Fibroblast of skin of right quadriceps (primary cell): ENCODE results near the gene GSG1.

Experiments
- DNase-seq: peaks from one replicate; pipeline ENCODE4 v3.0.0-alpha.2; 2013

Gene GSG1

DNA sequence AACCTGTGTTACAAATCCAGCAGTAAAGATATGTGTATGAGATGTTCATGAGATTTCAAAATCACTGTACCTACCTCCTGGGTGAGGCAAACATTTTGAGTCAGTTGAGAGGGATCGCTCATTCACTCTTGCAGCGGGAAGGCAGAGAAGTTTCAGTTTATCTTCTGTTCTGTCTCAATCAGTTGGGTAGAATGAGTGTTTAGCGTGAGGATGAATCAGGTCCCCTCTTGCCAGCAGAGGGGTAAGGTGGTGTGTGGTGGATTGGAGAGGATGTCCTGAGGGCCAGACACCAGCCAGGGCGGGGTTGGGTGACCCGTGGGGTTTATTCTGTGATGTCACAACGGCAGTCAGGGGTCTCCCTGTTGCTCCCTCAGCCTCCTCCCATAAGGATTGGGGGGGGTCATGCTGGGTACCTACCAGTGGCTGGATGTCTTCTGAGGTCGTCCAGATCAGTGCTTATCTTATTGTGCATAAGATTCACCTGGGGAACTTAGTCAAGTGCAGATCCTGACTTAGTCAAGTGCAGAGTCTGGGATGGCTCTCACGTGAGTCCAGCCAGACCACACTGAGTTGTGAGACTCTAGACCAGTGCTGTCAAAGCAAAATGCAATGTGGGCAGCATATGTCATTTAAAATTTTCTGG lies at the start of gene GSG1:
TSS of gene GSG1 (minus strand) at position 277 of the 643 bp plus-strand sequence. CDS start at position 122, 155 bp downstream.
- DNase-seq: no peak

GRCh38 chr12:13153180-13153579 lies 49.7 kb upstream of the GSG1 start:
- DNase-seq: no peak

- no peak for DNase-seq
Measured at GRCh38 chr12:13152756-13153155, 49.3 kb upstream of the GSG1 start.

DNA sequence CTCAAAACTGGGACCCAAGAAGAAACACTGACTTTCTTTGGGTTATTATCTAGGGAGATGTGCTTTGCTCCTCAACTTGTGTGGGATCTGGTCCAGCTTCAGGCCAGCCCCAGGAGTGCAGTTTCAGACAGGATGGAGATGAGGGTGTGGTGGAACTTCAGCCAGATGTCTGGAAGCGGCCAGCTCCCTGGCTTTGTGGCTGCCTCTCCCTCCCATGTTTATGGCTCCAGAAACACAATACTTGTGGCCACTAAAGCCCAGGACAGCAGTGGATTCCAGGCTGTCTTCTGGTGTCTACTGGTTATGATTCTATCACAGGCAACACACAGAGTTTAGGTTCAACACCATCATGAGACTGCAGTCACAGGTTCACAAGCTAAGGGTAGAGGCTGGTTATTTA lies 48.8 kb upstream of the GSG1 start:
- DNase-seq: no peak

GRCh38 chr12:13149411-13149810 lies 45.9 kb upstream of the GSG1 start:
- no peak for DNase-seq

GRCh38 chr12:13148485-13148847 lies 45.0 kb upstream of the GSG1 start:
- no peak for DNase-seq

GRCh38 chr12:13147688-13148484 lies 44.4 kb upstream of the GSG1 start:
- DNase-seq: no peak

GRCh38 chr12:13146336-13146938 lies 43.0 kb upstream of the GSG1 start:
- DNase-seq: no peak

DNA sequence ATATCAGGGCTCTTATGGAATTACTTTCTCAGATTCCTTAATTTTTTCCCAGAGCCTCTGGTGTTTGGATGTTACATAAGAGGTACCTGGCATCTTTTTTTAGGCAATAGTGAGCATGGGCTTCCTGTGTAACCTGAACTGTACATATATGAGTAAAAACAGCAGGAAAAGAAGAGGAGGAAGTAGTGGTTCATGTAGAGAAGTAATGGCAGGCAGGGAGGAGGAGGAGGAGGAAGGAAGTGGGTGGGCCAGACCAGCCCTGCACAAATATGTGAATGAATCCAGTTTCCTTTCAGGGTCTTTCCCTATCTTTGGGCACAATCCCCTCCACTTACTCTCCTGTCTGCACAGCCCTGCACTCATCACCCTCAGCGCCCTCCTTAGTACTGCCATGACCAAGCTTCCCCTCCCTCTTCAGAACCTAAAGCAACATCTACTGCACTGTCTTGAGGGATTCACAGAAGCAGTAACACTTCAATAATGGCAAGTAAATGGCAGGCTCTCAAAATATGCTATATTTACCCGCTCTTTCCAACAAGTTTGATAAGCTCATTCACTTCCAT lies 40.9 kb upstream of the GSG1 start:
- DNase-seq: no peak

DNA sequence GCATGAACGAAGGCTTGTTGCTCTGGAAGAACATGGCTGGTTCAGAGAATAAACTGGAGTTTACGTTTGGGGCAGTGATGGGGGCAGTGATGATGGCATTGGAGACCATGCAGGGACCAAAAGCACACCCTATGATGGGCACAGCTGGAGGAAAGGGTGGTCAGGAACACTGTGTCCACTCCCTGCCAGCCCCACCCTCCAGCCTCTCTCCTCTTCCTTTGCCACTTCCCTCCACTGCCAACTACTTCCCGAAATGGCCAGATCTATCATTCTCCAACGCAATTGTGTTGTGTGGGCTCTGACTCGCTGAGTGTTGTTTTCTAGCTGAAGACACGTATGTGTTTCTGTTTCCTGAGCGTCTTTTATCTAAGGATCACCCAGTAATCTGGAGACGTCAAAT lies 39.3 kb upstream of the GSG1 start:
- DNase-seq: no peak

DNA sequence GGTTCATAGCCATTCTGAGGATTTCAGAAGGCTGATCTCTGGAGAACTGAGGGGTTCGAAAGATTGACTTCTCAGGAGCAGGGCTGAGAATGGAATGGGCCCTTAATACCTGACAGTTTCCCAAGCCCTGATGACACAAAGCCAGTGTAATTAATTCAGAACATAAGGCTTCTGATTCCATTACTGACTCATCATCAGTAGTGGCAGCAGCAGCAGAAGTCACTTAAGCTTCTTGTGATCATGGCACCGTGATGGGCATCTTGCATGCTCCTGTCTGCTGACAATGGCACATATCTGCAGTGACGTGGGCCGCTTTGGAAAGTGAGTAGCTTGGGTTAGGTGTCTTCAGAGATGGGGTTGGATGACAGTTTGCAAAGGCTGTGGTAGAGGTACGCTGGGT lies 38.2 kb upstream of the GSG1 start:
- DNase-seq: no peak

GRCh38 chr12:13135371-13136178 lies 32.1 kb upstream of the GSG1 start:
- peak; percentile 62 for DNase-seq

DNA sequence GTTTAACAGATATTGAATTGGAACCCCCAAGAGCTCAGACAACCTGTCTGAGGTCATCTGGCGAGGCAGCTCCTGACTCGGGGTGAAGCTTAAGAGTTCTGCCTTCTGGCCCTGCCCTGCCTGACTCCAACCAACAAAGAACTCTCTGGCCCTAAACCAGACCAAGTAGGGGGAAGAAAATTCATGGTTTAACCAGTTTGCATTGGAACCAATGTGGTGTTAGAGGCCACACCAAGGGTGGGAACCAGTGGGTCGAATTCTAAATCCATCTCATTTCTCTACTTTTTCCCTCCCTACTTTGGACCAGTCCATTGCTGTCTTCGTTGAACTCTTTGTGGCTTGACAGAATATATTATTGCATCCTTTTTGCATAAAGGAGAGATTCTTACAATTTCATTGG lies 30.4 kb upstream of the GSG1 start:
- no peak for DNase-seq

- peak; percentile 32 for DNase-seq
Measured at GRCh38 chr12:13130981-13131380, 27.5 kb upstream of the GSG1 start.

DNA sequence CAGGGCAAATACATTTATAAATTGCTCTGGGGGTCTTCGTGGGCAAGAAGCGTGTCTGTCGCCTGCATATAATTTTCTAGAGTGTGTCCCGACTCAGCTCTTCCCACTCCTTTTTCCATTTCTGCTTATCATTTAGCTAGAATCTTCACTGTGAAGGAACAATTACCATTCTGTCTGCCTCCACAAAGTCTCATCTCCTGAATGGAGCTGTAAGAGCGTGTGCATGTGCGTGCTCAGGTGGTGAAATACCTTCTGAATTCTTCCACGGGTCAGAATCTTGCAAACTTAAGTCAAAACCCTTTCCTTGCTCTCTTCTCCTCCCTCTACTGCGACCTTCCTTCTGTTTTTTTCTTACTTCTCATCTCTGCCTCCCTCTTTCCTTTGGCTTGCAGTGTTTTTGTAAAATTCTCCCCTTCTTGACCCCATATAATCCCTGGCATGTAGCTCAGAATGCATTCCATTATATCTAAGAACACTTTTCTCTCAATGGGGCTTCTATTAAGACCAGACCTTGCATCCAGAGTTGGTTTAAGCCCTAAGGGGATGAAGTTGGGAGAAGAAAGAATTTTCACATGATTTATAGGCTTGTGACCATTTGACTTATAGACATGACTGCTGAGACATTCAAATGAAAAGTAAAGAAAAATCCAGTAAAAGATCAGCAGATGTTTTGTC lies 25.0 kb upstream of the GSG1 start:
- peak; percentile 54 for DNase-seq

DNA sequence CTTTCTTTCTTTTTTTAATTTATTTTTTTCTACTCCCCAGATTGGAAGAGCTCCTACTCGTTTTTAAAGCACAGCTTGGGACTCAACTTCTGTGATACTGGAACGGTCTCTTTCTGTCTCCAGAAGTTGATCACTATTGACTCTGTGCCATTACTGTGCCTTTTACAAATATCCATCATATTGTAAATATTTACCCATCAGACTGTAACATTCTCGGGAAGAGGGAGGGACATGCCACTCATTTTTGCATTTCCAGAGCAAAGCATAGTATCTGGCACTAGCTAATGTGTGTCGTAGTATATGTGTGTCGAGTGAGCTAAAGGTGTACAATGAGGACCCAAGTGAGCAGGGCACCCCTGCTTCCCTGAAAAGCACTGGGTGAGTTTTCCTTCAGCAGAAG lies 24.0 kb upstream of the GSG1 start:
- no peak for DNase-seq

DNA sequence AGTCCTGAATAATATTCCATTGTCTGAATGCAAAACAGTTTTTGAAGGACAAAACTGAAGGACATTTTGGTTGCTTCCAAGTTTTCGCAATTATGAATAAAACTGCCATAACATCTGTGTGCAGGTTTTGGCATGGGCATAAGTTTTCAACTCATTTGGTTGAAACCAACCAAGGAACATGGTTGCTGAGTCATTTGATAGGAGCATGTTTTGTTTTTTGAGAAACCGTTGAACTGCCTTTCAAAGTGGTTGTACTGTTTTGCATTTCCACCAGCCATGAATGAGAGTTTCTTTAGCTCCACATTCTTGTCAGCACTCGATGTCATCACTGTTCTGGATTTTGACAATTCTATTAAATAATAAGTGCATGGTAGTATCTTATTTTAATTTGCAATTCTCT lies 23.0 kb upstream of the GSG1 start:
- no peak for DNase-seq

DNA sequence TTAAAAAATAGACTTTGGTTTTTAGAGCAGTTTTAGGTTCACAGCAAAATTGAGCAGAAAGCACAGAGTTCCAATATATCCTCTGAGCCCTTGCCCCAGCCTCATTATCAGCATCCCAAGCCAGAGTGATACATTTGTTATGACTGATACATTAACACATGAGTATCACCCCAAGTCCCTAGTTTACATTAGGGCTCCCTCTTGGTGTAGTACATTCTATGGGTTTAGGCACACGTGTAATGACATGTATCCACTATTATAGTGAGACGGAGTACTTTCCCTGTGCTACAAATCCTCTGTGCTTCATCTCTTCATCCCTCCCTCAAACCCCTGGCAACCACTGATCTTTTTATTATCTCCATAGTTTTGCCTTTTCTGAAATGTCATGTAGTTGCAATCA lies 22.5 kb upstream of the GSG1 start:
- DNase-seq: no peak

- peak; percentile 74 for DNase-seq
Measured at GRCh38 chr12:13124656-13125505, 21.4 kb upstream of the GSG1 start.

- DNase-seq: no peak
Measured at GRCh38 chr12:13121568-13121967, 18.1 kb upstream of the GSG1 start.

- DNase-seq: no peak
Measured at GRCh38 chr12:13120413-13120812, 16.9 kb upstream of the GSG1 start.

GRCh38 chr12:13119826-13120225 lies 16.4 kb upstream of the GSG1 start:
- no peak for DNase-seq
